Sigmoid colon (tissue), 4 donors: ENCODE data around the gene SLC38A6.

Source experiments
- POLR2A ChIP-seq, 2 donors: fragments of 450-650 bp; IDR thresholded peaks; one replicate each; pipeline ENCODE4 v1.6.1; 2016; ENCODE audit warnings: antibody characterized with exemption in 2 of 2, mild to moderate bottlenecking in 2 of 2, moderate library complexity in 2 of 2
- POLR2AphosphoS5 ChIP-seq, 4 donors: sonication (generic); formaldehyde crosslinking; IDR thresholded peaks; one replicate each; pipeline ENCODE4 v1.6.1; 2017; ENCODE audit warnings: antibody characterized with exemption in 4 of 4
- TF ChIP-seq, protein P1 (sequence below), 4 experiments: fragments of 450-650 bp in 3 of 4; fragments of 200-600 bp in 1 of 4; IDR thresholded peaks; one replicate each; pipeline ENCODE4 v1.5.1; 2016 to 2019; ENCODE audit warnings: antibody characterized with exemption in 4 of 4, mild to moderate bottlenecking in 3 of 4, moderate library complexity in 2 of 4

DNA sequence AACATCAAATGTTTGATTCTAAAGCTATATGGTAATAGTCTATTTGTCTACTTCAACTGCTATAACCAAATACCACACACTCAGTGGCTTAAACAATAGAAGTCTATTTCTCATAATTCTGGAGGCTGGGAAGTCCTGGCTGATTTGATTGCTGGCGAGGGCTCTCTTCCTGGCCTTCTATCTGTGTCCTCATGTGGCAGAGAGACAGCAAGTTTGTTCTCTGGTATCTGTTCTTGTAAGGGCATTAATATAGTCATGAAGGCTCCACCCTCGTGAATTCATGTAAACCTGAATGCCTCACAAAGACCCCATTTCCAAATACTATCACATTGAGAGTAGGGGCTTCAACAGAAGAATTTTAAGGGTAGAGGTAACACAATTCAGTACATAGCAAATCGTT lies 34.3 kb upstream of the SLC38A6 start:
- TF ChIP-seq, protein P1, sequence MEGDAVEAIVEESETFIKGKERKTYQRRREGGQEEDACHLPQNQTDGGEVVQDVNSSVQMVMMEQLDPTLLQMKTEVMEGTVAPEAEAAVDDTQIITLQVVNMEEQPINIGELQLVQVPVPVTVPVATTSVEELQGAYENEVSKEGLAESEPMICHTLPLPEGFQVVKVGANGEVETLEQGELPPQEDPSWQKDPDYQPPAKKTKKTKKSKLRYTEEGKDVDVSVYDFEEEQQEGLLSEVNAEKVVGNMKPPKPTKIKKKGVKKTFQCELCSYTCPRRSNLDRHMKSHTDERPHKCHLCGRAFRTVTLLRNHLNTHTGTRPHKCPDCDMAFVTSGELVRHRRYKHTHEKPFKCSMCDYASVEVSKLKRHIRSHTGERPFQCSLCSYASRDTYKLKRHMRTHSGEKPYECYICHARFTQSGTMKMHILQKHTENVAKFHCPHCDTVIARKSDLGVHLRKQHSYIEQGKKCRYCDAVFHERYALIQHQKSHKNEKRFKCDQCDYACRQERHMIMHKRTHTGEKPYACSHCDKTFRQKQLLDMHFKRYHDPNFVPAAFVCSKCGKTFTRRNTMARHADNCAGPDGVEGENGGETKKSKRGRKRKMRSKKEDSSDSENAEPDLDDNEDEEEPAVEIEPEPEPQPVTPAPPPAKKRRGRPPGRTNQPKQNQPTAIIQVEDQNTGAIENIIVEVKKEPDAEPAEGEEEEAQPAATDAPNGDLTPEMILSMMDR (IDR thresholded peaks at IDR 0.05): no peak
- no peak for TF ChIP-seq POLR2AphosphoS5 (IDR thresholded peaks at IDR 0.05)
- TF ChIP-seq POLR2A (IDR thresholded peaks at IDR 0.05): no peak
